ENCODE data around the gene SLC29A3. TPM values are rescaled to one million over a fixed set of nuclear protein-coding genes. Genes with fewer than 3 reads are reported as not detected.
A peak's percentile ranks its signal among the peaks of the same experiment; 100 is the strongest.
"Not testable (repeated sequence)": the region's sequence is repeated elsewhere in the genome, so short reads cannot be mapped to it uniquely, and the experiment has no call there.

Gene SLC29A3
- polyA plus RNA-seq, 12 donors, result 2.2 to 6.8 (median 3.8) TPM; not detected in 2

DNA sequence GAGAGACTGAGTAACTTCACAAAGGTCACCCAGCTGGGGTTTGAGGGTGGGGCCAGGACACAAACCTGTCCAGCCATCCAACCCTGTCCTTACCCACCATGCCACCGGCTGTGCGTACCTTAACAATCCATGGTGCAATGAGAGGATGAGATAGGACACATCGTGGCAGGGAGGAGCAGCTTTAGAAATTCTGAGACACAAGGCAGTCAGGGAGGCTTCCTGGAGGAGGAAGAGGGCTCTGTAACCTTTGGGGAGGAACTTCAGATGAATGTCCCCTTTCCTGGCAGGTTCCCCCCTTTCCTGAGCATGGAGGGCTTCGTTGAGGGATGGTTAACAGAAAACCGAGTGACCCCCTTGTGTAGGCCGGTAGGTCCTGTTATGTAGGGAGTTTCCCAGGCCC, 35.6 kb upstream of the SLC29A3 start:
- DNase-seq, result no peak

DNA sequence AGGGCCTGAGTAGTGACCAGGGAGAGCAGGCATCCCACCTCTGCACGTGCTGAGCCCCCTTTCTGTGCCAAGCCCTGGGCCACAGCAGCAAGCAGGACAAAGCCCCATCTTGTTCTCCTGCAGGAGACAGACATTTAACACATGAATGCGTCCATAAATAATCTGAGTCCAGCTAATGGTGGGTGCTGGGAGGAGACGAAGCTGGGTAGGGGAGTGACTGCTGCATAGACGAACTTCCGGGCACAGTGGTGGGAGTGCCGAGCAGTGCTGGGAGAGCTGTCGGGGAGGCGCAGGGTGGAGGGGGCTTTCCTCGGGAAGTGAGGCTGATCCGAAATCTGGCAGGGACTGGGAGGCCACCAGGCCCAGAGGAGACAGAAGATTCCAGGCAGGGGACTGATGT, 35.2 kb upstream of the SLC29A3 start:
- DNase-seq, result no peak

DNA sequence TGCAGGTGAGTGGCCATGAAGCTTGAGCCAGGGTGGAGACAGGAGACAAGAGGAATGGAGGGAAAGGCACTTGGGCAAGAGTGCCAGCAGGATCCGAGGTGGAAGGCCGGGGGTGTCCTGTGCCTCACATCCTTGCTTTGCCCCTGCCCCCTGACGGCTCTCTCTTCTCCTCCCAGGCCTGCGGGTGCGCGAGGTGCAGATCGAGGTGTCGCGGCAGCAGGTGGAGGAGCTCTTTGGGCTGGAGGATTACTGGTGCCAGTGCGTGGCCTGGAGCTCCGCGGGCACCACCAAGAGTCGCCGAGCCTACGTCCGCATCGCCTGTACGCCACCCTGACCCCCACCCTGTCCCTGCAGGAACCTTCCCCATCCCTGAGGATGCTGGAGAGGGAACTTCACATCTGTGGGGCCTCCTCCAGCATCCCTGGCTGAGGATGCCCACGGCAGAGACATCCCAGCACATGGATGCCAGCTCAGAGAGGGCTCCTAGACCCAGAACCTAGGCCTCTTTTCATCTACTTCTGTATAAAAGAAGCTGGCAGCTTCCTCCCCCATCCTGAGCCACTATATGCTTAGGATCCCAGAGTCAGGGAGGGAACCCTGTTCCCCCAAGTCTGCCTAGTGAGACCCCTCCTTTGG, 34.4 kb upstream of the SLC29A3 start:
- DNase-seq, result no peak

DNA sequence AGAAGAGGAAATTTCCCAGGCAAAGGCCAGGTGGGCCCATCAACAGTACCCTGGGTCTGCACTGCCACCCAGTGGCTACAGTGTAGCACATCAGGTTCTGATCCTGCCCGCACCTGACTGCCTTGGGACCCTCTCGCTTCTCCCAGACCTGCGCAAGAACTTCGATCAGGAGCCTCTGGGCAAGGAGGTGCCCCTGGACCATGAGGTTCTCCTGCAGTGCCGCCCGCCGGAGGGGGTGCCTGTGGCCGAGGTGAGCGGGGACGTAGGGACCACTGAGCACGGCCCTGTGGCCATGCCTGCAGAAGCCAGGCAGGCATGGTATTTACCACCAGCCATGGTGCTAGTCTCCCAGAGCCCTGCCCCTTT, 33.9 kb upstream of the SLC29A3 start:
- peak; percentile 54 for DNase-seq

DNA sequence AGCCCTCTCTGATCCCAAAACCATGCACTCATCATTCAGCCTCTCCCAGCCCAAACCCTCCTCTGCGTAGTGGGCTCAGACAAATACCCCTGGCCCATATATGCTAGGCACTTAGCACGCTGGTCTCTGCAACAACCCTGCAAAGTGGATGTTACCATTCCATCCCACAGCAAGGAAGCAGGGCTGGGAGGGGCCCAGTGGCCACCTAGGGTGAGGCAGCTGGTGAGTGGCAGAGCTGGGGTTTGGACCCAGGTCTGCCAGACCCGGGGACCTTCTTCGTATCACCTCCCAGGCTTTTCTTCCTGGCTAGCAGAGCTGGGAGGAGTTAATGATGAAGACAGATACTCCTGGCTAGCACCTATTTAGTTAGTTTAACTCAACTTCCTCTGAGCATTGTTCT, 33.1 kb upstream of the SLC29A3 start:
- no peak for DNase-seq

DNA sequence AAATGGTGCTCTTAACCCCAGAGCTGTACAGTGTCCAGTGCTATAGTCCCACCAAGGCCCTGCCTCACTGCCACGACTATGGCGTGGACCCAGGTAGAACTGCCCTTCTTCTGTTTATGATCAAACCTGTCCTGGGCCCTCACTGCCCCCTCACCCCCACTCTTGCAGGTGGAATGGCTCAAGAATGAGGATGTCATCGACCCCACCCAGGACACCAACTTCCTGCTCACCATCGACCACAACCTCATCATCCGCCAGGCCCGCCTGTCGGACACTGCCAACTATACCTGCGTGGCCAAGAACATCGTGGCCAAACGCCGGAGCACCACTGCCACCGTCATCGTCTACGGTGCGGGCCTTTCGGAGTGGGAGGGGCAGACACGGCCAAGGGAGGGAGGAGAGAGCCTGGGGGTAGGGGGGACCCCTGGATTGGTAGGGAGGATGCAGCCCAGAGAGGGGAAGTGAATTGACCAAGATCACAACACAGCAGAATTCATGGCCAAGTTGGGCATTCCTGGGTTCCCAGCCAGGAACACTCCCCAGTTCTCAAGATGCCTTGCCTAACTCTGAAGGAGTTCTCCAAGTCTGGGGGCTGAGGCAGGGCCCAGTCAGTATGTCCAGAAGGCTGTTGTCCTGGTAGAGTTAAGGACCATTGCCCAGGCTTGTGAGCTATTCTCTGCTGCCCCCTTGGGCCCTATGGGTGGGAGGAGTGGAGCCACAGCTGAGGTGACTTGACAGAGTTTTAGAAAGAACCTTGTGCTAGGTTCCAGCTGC, 32.4 kb upstream of the SLC29A3 start:
- no peak for DNase-seq

DNA sequence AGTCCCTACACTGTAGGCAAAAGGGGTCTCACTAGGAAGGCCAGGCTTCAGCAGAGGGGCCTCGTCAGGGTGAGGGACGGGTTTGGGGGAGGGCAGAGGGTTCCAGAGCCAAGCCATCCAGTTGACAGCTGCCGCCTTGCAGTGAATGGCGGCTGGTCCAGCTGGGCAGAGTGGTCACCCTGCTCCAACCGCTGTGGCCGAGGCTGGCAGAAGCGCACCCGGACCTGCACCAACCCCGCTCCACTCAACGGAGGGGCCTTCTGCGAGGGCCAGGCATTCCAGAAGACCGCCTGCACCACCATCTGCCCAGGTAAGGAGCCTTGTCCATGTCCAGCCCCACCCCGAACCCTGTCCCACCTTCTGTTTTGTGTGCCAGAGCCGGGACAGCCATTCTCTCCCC, 31.6 kb upstream of the SLC29A3 start:
- no peak for DNase-seq

DNA sequence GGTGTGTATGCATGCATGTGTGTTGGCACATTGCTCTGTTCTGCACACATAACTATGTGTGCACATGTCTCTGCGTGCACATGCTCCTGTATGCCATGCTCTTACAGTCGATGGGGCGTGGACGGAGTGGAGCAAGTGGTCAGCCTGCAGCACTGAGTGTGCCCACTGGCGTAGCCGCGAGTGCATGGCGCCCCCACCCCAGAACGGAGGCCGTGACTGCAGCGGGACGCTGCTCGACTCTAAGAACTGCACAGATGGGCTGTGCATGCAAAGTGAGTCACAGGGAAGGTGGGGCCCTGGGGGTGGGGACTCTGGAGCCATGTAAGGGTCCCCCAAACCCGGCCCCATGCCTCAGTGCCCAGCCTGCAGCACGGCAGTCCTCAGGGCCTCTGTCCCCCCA, 30.6 kb upstream of the SLC29A3 start:
- DNase-seq, result no peak

DNA sequence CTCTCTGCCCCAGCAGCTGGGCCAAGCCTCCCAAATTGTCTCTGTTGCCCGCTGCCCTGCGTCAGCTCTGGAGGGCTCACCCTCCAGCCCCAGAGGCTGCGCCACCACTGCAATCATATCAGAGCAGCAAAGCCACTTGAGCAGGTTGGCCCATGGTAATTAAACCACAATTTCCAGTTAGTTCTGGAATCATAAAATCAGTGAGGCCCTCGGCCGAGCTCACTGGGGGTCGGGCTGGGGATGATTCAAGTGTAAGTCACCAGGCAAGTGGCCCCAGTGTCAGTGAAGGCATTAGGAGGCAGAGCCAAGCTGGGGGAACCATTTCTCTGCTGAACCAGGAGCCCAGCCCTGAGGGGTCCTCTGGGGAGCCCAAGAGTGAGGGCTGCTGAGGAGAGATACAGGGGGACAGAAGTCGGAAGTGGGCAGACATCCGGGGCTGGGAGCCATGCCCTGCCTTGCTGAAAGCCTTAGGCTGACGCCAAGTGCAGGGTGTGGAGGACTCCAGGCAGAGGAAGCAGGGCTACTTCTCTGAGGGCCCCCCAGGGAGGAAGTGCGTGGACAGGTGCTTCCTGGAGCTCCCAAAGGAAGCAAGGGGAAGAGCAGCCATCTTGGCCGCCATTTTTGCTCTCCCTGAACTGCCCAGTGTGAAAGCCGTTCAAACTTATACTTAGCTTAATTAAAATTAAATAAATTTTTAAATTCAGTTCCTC, 29.5 kb upstream of the SLC29A3 start:
- DNase-seq, result no peak

DNA sequence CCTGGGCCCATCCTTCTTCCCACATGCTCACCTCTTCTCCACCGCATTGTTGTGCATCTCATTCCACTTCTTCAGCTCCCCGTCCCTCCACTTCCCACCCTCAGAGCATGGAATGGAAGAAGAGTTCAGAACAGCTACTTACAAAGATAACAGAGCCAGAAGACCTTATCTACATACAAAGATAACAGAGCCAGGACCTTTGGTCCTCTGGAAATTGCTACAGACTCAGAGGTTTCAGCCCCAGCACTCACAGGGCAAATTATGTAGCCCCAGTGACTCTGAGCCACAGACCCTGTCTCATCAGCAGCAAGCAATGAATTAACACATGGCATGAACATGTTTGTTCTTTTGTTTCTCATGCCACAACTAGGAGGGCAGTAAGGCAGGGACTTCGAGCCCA, 28.7 kb upstream of the SLC29A3 start:
- no peak for DNase-seq

DNA sequence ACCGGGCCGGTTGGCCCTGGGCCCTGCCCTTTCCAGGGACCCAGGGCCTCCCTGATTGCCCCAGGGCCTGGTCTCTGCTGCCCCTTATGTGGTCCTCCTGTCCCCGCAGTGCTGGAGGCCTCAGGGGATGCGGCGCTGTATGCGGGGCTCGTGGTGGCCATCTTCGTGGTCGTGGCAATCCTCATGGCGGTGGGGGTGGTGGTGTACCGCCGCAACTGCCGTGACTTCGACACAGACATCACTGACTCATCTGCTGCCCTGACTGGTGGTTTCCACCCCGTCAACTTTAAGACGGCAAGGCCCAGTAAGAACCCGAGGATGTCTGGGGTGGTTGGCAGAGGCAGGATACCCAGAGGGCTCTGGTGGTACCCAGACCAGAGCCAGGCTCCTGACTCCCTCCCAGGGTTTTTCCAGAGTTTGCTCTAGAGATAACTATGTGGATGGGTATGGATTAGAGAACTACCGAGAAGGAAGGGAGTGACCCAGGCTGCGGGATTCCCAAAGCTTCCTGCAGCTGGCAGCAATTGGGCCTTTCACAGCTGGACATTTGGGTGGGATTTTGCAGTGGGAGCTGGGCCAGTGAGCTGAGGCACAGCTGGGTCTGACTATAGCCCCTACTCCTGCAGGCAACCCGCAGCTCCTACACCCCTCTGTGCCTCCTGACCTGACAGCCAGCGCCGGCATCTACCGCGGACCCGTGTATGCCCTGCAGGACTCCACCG, 28.1 kb upstream of the SLC29A3 start:
- DNase-seq, result no peak

DNA sequence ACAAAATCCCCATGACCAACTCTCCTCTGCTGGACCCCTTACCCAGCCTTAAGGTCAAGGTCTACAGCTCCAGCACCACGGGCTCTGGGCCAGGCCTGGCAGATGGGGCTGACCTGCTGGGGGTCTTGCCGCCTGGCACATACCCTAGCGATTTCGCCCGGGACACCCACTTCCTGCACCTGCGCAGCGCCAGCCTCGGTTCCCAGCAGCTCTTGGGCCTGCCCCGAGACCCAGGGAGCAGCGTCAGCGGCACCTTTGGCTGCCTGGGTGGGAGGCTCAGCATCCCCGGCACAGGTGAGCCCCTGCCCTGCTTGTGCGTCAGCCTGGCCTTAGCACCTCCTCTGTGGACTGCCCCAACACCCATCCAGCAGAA, 27.5 kb upstream of the SLC29A3 start:
- DNase-seq, result no peak

DNA sequence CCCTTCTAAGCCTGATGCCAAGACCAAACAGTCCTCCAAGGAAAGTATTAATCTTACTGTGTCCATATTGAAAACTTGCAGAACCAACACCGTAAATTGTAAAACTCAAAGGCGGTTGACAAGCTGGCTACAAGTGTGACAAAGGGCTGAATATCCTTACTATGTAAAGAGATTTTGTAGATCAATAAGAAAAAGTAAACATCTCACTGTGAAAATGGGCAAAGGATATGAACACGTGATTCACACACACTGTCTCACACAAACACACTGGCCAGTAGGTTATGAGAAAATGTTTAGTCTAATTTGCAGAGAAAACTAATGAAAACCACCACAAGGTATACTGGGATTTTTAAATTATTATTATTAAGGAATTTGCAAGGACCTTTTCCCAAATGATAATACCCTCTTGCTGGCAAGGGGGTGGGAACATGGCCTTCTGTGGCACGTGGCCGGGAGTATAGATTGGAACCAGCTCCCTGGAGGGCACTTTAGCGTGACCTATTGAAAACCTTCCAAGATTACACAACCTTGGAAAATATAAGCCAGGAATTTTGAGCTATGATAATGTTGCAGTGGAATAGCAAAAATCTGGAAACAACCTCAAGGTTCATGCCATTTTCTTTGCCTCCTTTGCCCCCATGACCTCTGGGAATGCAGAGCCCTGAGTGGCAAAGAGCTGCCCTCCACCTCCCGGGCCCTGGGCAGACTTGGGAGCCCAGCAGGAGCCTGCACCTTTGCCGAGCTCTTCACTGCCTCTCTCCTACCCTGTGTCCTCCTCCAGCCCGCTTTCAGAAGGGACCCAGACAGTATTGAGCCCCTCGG, 26.2 kb upstream of the SLC29A3 start:
- DNase-seq, result no peak

DNA sequence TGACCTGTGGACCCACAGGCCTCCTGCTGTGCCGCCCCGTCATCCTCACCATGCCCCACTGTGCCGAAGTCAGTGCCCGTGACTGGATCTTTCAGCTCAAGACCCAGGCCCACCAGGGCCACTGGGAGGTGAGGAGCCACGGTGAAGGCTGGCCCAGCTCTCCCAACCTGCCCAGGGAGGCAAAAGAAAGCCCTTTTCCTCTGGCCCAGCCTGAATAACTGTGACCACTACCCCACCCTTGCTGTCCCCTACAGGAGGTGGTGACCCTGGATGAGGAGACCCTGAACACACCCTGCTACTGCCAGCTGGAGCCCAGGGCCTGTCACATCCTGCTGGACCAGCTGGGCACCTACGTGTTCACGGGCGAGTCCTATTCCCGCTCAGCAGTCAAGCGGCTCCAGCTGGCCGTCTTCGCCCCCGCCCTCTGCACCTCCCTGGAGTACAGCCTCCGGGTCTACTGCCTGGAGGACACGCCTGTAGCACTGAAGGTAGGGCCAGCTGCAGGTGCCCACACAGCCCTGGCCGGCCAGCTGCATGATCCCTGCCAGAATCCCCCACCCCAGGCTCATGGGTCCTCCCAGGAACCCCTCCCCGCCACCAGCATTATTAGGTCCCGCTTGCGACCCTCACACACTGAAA, 25.5 kb upstream of the SLC29A3 start:
- DNase-seq, result no peak

DNA sequence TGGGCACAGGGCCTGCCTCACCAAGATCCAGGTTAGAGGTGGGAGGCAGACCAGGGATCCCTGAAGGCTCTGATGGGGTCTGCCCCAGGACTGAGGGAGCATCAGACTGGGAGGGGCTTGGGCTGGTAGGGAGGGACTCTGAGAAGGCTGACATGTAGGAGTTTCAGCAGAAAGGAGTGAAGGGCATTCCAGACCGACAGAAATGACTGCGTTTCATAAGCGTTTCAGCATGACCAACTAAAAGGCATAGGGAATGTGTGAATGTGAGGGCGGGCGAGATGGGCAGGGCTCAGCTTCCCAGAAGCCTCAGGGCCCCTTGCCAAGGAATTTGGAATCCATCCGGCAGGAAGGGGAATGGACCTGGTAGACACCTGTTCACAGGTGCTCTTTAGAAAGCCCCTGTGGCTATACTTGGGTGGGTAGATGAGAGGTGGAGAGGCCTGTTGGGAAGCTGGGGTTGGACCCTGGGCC, 24.9 kb upstream of the SLC29A3 start:
- DNase-seq, result no peak

DNA sequence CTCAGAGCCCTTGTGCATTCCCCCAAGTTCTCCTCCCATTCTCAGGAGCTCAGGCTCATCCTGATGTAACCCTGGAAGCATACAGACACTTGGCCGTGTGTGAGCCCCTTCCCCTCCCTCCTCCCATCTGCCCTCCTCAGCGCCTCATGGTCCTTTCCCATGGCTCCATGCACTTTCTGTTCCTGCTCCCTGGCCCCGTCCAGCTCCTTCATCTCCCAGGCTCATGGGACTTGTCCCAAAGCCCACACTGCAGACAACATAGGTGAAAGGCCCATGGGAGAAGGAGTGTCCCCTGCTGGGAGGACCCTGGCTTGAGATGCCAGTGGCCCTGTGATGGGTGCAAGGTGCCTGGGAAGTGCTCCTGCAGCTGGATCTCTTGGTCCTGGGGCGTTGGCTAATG, 24.2 kb upstream of the SLC29A3 start:
- no peak for DNase-seq

DNA sequence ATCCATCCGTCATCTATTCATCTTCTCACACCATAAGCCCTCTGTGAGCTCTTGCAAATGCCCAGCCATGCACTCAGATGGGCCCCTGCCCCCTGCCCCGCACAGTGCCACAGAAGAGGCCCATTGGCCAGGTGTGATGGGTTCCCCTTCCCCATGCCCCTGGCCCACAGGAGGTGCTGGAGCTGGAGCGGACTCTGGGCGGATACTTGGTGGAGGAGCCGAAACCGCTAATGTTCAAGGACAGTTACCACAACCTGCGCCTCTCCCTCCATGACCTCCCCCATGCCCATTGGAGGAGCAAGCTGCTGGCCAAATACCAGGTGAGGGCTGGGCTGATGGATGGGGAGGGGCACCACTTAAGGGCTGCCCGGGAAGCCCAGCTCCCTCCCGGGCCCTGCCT, 23.4 kb upstream of the SLC29A3 start:
- DNase-seq, result no peak

DNA sequence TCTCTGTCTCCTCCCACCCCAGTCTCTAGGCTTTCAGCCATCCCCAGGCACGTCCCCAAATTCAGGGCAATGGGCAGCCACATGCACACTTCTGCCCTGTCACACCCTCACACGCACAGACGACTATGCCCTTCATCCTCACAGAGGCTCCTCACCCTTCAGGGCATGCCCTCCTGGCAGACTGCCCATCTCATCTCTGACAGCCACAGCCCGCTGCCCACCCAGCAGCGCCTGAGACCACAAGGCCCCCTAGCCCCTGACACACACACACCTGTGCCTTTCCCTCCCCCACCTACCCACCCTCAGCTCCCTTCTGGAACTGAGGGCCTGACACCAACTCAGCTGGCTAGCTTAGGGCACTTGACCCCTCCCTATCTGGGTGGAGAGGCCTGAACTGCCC, 23.0 kb upstream of the SLC29A3 start:
- no peak for DNase-seq

DNA sequence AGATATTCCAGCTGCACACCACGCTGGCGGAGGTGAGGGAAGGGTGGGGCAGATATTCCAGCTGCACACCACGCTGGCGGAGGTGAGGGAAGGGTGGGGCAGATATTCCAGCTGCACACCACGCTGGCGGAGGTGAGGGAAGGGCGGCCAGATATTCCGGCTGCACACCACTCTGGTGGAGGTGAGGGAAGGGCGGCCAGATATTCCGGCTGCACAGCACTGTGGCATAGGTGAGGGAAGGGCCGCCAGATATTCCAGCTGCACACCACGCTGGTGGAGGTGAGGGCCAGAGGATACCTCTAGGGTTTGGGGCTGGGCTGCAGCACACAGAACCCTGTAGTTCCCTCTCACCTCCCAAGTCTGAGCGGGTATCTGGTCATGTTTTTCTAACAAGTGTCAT, 22.2 kb upstream of the SLC29A3 start:
- not testable (repeated sequence) for DNase-seq

DNA sequence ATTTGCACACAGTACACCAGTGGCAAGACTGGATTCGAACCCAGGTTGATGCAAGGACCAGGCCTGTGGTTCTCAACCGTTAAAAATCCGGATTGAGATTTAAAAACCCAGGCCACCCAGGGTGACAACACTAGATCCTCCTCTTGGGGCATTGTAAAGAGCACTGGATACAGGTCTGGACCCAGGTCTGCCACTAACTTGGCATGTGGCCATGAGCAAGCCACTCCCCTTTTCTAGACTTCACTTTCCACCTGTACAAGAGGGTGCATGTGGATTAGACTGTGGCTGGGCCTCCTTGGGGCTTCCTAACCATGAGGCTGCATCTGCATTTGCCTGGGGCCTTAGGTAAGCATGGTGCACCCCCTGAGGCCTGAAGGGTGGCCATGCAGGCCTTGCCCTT, 21.7 kb upstream of the SLC29A3 start:
- no peak for DNase-seq

All from muscle of arm (tissue), 12 donors.